Mononuclear cell (primary cell): ENCODE data around the gene DPP6. TPM values are rescaled to one million over a fixed set of nuclear protein-coding genes. Genes with fewer than 3 reads are reported as not detected.

ENCODE experiments used
- H3K27me3 ChIP-seq: 2 replicates; pipeline ENCODE4 v1.6.0; 2011; ENCODE audit warnings: low read length, control low read depth; ENCODE audit not compliant: insufficient read depth
- H3K4me1 ChIP-seq: 2 replicates; pipeline ENCODE4 v1.5.1; 2011; ENCODE audit warnings: mild to moderate bottlenecking, low read length, control low read depth; ENCODE audit not compliant: insufficient read depth
- H3K4me3 ChIP-seq: 2 replicates; pipeline ENCODE4 v1.5.1; 2011; ENCODE audit warnings: mild to moderate bottlenecking, low read length, moderate library complexity
- H3K9me3 ChIP-seq: 2 replicates; pipeline ENCODE4 v1.5.1; 2011; ENCODE audit warnings: low read depth, mild to moderate bottlenecking, control low read depth, low read length
- total RNA-seq: library from RNA; depleted of rRNA; stranded (reverse); fragments of >200 nt; gene quantifications from one replicate; pipeline ENCODE4 v1.2.3, GENCODE V29; 2012

DPP6 gene
- total RNA-seq, 1 donor, result not detected

DNA sequence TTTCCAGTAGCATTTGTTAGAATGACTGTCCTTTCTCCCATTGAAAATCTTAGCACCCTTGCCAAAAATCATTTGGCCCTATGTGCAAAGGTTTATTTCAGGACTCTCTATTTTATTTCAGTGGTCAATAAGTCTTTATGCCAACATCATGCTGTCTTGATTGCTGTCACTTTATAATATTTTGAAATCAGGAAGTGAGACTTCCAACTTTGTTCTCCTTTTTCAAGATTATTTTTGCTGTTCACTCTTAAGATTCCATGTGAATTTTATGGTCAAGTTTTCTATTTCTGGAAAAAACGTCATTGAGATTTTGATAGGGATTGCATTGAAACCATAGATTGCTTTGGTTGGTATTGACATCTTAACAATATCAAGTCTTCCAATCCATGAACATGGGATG lies 885.6 kb downstream of the DPP6 start:
- no peaks in the 10 kb centered on the region for H3K27me3 ChIP-seq
- peaks cover 6% of the 10 kb centered on the region for H3K4me1 ChIP-seq
- peaks cover 11% of the 10 kb centered on the region for H3K9me3 ChIP-seq
- H3K4me3 ChIP-seq, result no peak overlapping the region

GRCh38 chr7:154942691-154943090 lies 890.5 kb downstream of the DPP6 start:
- Histone ChIP-seq H3K4me3 (no peak overlapping the region), H3K4me1 (peaks cover 4% of the 10 kb centered on the region), H3K27me3 (no peaks in the 10 kb centered on the region), H3K9me3 (no peaks in the 10 kb centered on the region)
